NT2/D1 (cell line): Measurements from ENCODE around the gene ADGRD1.

Experiments used
- SUZ12 ChIP-seq: IDR thresholded peaks from 2 replicates; pipeline ENCODE4 v1.6.1; 2011; ENCODE audit not compliant: insufficient read length, insufficient read depth; ENCODE audit errors: extremely low read depth
- YY1 ChIP-seq: IDR thresholded peaks from 2 replicates; pipeline ENCODE4 v1.6.1; 2011; ENCODE audit not compliant: insufficient read length, insufficient read depth
- ZNF274 ChIP-seq: IDR thresholded peaks from 2 replicates; pipeline ENCODE4 v1.6.1; 2011; ENCODE audit warnings: mild to moderate bottlenecking, low read depth, low read length

DNA sequence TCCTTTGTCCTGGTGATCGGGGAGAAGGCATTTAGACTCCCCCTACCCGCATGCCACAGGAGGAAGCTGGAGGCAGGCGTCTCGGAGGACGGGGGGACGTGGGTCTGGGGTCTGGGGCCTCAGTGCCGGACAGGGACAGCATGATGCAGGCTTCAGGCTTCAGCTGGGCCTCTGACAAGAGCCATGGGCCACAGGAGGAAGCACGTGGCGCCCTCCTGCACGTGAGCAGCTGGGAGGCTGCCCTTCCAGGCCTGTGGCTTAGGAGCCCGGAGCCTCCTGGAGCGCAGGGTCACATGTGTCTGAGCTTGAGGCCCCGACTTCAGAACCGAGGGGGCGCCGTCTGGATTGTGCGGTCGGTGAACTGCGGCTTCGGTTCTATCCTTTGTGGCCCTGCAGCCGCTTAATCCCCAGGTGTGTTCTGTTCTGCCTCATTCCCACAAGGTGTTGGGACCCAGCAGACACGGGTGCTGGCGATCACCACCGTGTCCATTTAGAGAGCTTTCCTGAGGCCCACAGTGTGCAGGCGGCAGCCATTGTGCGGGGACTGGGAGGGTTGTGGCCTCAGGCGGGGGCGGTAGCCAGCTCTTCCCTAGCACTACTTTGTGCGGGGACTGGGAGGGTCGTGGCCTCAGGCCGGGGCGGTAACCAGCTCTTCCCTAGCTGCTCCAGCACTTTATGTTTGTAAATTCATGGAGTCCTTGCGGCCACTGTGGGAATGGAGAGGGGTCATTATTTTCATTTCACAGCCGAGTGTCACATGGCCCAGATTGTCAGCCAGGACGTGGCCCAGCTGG lies 150.2 kb downstream of the ADGRD1 start:
- TF ChIP-seq ZNF274, result no peak
- TF ChIP-seq SUZ12, result no peak
- TF ChIP-seq YY1, result peak; percentile 43
